Neural cell (in vitro differentiated cells): ENCODE measurements around the gene SPDYE4. TPM values are rescaled to one million over a fixed set of nuclear protein-coding genes. Genes with fewer than 3 reads are reported as not detected.

Experiments
- H2AFZ ChIP-seq: fragments of 200-600, 300-800 bp; sonication (generic), shearing (Covaris generic); 2 replicates; pipeline ENCODE4 v1.6.0; 2014; ENCODE audit warnings: low read depth, mild to moderate bottlenecking, antibody characterized with exemption, low read length, moderate library complexity
- H3F3A ChIP-seq: fragments of 200-600 bp; shearing (Covaris generic); 2 replicates; pipeline ENCODE4 v1.6.1; 2016; ENCODE audit warnings: mild to moderate bottlenecking, moderate library complexity, mixed read lengths, antibody characterized with exemption, low read length; ENCODE audit not compliant: insufficient read depth, poor library complexity, severe bottlenecking
- H3K27ac ChIP-seq: fragments of 200-600, 300-800 bp; sonication (generic), shearing (Covaris generic); 2 replicates; pipeline ENCODE4 v1.5.1; 2014; ENCODE audit warnings: mild to moderate bottlenecking, low read length, moderate library complexity
- H3K27me3 ChIP-seq: fragments of 300-800, 200-600 bp; sonication (generic), shearing (Covaris generic); 2 replicates; pipeline ENCODE4 v1.6.0; 2014; ENCODE audit warnings: mild to moderate bottlenecking, low read depth, low read length, moderate library complexity; ENCODE audit not compliant: insufficient read depth
- H3K36me3 ChIP-seq: fragments of 300-800, 200-600 bp; sonication (generic), shearing (Covaris generic); 2 replicates; pipeline ENCODE4 v1.5.1; 2014; ENCODE audit warnings: mild to moderate bottlenecking, antibody characterized with exemption, low read length, moderate library complexity; ENCODE audit not compliant: insufficient read depth
- H3K4me2 ChIP-seq: fragments of 300-800, 200-600 bp; sonication (generic), shearing (Covaris generic); 2 replicates; pipeline ENCODE4 v1.6.0; 2014; ENCODE audit warnings: mild to moderate bottlenecking, low read length
- H3K4me3 ChIP-seq: fragments of 300-800, 200-600 bp; sonication (generic), shearing (Covaris generic); 2 replicates; pipeline ENCODE4 v1.5.1; 2014; ENCODE audit warnings: mild to moderate bottlenecking, low read length, moderate library complexity
- H3K79me2 ChIP-seq: fragments of 200-600 bp; shearing (Covaris generic); replicated peaks from 2 replicates; pipeline ENCODE4 v1.6.0; 2014; ENCODE audit warnings: mild to moderate bottlenecking, low read length, moderate library complexity; ENCODE audit not compliant: insufficient read depth
- H3K9ac ChIP-seq: fragments of 300-800, 200-600 bp; sonication (generic), shearing (Covaris generic); 2 replicates; pipeline ENCODE4 v1.6.1; 2016; ENCODE audit warnings: mild to moderate bottlenecking, low read length, mixed read lengths
- H3K9me2 ChIP-seq: fragments of 200-600 bp; shearing (Covaris generic); 2 replicates; pipeline ENCODE4 v1.6.1; 2016; ENCODE audit warnings: mild to moderate bottlenecking, low read length, mixed read lengths; ENCODE audit not compliant: insufficient read depth
- H3K9me3 ChIP-seq: fragments of 200-600, 300-800 bp; sonication (generic), shearing (Covaris generic); 2 replicates; pipeline ENCODE4 v1.6.1; 2016; ENCODE audit warnings: mild to moderate bottlenecking, mixed run types, low read length, moderate library complexity, mixed read lengths
- H4K20me1 ChIP-seq: fragments of 200-600 bp; shearing (Covaris generic); 2 replicates; pipeline ENCODE4 v1.6.1; 2016; ENCODE audit warnings: mild to moderate bottlenecking, mixed run types; ENCODE audit not compliant: insufficient read depth
- CTCF ChIP-seq: fragments of 450-650 bp; IDR thresholded peaks from 2 replicates; pipeline ENCODE4 v1.5.1; 2014; ENCODE audit warnings: antibody characterized with exemption, mild to moderate bottlenecking, moderate library complexity; ENCODE audit not compliant: poor library complexity, severe bottlenecking
- EP300 ChIP-seq: fragments of 450-650 bp; conservative IDR thresholded peaks from 2 replicates; pipeline ENCODE4 v1.6.1; 2014; ENCODE audit warnings: antibody characterized with exemption, mild to moderate bottlenecking, moderate library complexity; ENCODE audit not compliant: poor library complexity, severe bottlenecking
- EZH2 ChIP-seq: fragments of 200-600, 300-800 bp; shearing (Covaris generic), sonication (generic); IDR thresholded peaks from 2 replicates; pipeline ENCODE4 v1.6.1; 2014; ENCODE audit warnings: antibody characterized with exemption, low read length, borderline replicate concordance, mild to moderate bottlenecking; ENCODE audit not compliant: insufficient read depth, poor library complexity, severe bottlenecking
- MXI1 ChIP-seq: fragments of 450-650 bp; conservative IDR thresholded peaks from 2 replicates; pipeline ENCODE4 v1.6.1; 2014; ENCODE audit warnings: antibody characterized with exemption, mild to moderate bottlenecking; ENCODE audit not compliant: poor library complexity, severe bottlenecking
- POLR2AphosphoS5 ChIP-seq: IDR thresholded peaks from 2 replicates; pipeline ENCODE4 v1.6.1; 2012
- RAD21 ChIP-seq: fragments of 450-650 bp; conservative IDR thresholded peaks from 2 replicates; pipeline ENCODE4 v1.6.1; 2014; ENCODE audit warnings: antibody characterized with exemption, mild to moderate bottlenecking, moderate library complexity
- REST ChIP-seq: IDR thresholded peaks from 2 replicates; pipeline ENCODE4 v1.6.1; 2012; ENCODE audit warnings: borderline replicate concordance
- SMC3 ChIP-seq: fragments of 450-650 bp; conservative IDR thresholded peaks from 2 replicates; pipeline ENCODE4 v1.6.1; 2014; ENCODE audit warnings: antibody characterized with exemption, mild to moderate bottlenecking, moderate library complexity; ENCODE audit not compliant: poor library complexity
- TAF1 ChIP-seq: IDR thresholded peaks from 2 replicates; pipeline ENCODE4 v1.6.1; 2012; ENCODE audit warnings: low read depth
- polyA plus RNA-seq: library from polyadenylated mRNA; depleted of rRNA; stranded (reverse); fragments of >200 nt; gene quantifications from 2 replicates; pipeline ENCODE4 v1.2.3, GENCODE V29; 2014

Gene SPDYE4
- polyA plus RNA-seq, 1 donor from 2014 or later, result not detected

- Histone ChIP-seq H4K20me1 (no peaks in the 10 kb centered on the region), H3K27ac (no peak overlapping the region), H3K79me2 (no peaks in the 10 kb centered on the region), H3K4me3 (no peak overlapping the region), H3F3A (no peaks in the 10 kb centered on the region), H3K27me3 (no peaks in the 10 kb centered on the region), H3K36me3 (no peaks in the 10 kb centered on the region), H3K9me3 (peaks cover 6% of the 10 kb centered on the region), H3K9ac (no peak overlapping the region), H3K9me2 (no peaks in the 10 kb centered on the region), H2AFZ (no peak overlapping the region), H3K4me2 (no peak overlapping the region)
- TF ChIP-seq EP300, result no peak
- TF ChIP-seq POLR2AphosphoS5, result no peak
- no peak for TF ChIP-seq SMC3
- TF ChIP-seq RAD21, result no peak
- TF ChIP-seq EZH2, result no peak
- no peak for TF ChIP-seq TAF1
- no peak for TF ChIP-seq CTCF
- no peak for TF ChIP-seq MXI1
- no peak for TF ChIP-seq REST
Observed at GRCh38 chr17:8791910-8792270, 33.5 kb upstream of the SPDYE4 start.

GRCh38 chr17:8791248-8791909 lies 33.0 kb upstream of the SPDYE4 start:
- H3K9ac ChIP-seq, result no peak overlapping the region
- no peak overlapping the region for H3K4me2 ChIP-seq
- no peak overlapping the region for H3K27ac ChIP-seq
- peaks cover 6% of the 10 kb centered on the region for H3K9me3 ChIP-seq
- no peak overlapping the region for H2AFZ ChIP-seq
- no peaks in the 10 kb centered on the region for H3K79me2 ChIP-seq
- H3K27me3 ChIP-seq, result no peaks in the 10 kb centered on the region
- no peaks in the 10 kb centered on the region for H3F3A ChIP-seq
- no peak overlapping the region for H3K4me3 ChIP-seq
- no peak for TF ChIP-seq EP300
- H4K20me1 ChIP-seq, result no peaks in the 10 kb centered on the region
- H3K36me3 ChIP-seq, result no peaks in the 10 kb centered on the region
- H3K9me2 ChIP-seq, result no peaks in the 10 kb centered on the region

DNA sequence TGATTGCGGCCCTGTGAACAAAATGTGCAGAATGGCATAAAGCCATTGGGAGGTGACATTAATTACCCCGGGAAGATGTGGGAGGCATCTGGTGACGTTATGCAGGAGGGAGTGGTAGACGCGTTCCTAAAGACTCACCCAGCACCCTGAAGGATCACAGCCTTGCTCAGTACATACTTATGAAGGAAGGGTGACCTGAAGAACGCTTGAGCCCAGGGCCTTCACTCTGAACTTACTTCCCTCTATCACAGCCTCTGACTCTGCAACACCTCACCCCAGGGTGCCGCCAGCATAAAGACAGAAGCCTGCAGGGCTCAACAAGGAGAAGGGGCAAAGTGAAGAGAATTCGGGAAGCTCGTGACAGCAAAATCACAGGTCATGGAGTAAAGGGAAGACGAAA lies 31.4 kb upstream of the SPDYE4 start:
- H2AFZ ChIP-seq, result no peak overlapping the region
- TF ChIP-seq CTCF (no peak), MXI1 (no peak), EZH2 (no peak), RAD21 (no peak), POLR2AphosphoS5 (no peak), EP300 (no peak), TAF1 (no peak), REST (no peak), SMC3 (no peak)

More for the DNA sequence above, 31.4 kb upstream of the SPDYE4 start:
- Histone ChIP-seq H3K79me2 (no peaks in the 10 kb centered on the region), H3K36me3 (no peaks in the 10 kb centered on the region), H3K27me3 (no peaks in the 10 kb centered on the region), H3K9me3 (peaks cover 6% of the 10 kb centered on the region), H3K9me2 (no peaks in the 10 kb centered on the region), H3K4me2 (no peak overlapping the region), H4K20me1 (no peaks in the 10 kb centered on the region), H3K9ac (no peak overlapping the region), H3K27ac (no peak overlapping the region), H3K4me3 (no peak overlapping the region), H3F3A (no peaks in the 10 kb centered on the region)
